Left colon (tissue), 2 donors: Measurements from ENCODE around the gene R3HDM2. TPM values are rescaled to one million over a fixed set of nuclear protein-coding genes. Genes with fewer than 3 reads are reported as not detected.
"Not testable (repeated sequence)": the region's sequence is repeated elsewhere in the genome, so short reads cannot be mapped to it uniquely, and the experiment has no call there.

Experiments used
- ATAC-seq: fragments of 200-7000 bp; cut with Tn5 transposase; one replicate; pipeline ENCODE4 v1.9.1; 2020; ENCODE audit warnings: mild to moderate bottlenecking, moderate library complexity
- DNase-seq, 2 donors: peaks; one replicate each; pipeline ENCODE4 v3.0.0-alpha.2; 2020
- intact Hi-C, 2 donors: fragments of 100-400 bp; cut with DNase I in 1 of 2; cut with micrococcal nuclease in 1 of 2; formaldehyde crosslinking; loops; one replicate each; pipeline versions ENCODE4 v1.11.2 to v1.14.0; 2022; cut with DNase I, micrococcal nuclease
- total RNA-seq, 2 donors: library from RNA; stranded (reverse); fragmentation: NEBNext Ultra II Directional; extraction: Animal tissue kit (Norgen Biotek cat#: 25700); gene quantifications; one replicate each; pipeline ENCODE4 v1.2.1, GENCODE V29; 2021
- donor health status: DM: no; HTN: no; CAD: no.
- donor health status: DM: yes; HTN: yes; CAD: no.

The R3HDM2 gene
- total RNA-seq, 2 donors from 2014 or later, result 62.5 to 62.8 TPM

DNA sequence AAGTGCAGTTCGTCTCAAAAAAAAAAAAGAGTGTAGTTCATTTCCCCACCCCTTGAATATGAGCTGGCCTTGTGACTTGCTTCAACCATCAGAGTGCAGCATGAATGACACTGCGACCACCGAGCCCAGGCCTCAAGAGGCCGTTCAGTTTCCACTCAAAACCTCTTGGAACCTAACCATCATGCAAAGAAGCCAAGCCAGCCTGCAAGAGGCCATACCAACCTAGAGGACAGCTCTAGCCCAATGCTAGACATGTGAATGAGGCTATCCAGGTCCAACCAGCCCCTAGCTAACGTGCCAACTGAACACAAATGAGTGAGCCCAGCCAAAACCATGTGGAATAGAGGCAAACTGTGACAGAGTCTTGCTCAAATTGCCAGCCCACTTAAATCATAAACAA is 29.7 kb downstream of the R3HDM2 start:
- intact Hi-C loops, result no loop called here
- DNase-seq (no peak), ATAC-seq (no peak)

DNA sequence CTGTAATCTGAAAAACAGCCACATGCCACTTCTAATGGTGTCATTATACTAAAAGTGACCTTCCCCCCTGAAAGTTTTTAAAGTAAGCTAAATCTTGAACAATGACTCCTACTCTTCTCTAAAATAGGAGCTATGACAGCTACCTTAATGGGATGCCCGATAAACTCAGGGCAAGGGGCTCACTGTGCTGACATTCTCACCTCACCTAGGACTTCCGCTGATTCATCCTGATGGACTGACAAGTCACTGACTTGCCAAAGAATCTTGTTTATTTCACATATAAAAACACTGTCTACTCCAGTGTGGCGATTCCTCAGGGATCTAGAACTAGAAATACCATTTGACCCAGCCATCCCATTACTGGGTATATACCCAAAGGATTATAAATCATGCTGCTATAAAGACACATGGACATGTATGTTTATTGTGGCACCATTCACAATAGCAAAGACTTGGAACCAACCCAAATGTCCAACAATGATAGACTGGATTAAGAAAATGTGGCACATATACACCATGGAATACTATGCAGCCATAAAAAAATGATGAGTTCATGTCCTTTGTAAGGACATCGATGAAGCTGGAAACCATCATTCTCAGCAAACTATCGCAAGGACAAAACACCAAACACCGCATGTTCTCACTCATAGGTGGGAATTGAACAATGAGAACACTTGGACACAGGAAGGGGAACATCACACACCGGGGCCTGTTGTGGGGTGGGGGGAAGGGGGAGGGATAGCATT is 31.0 kb downstream of the R3HDM2 start:
- intact Hi-C loops, DNase-seq, ATAC-seq: not testable (repeated sequence)

DNA sequence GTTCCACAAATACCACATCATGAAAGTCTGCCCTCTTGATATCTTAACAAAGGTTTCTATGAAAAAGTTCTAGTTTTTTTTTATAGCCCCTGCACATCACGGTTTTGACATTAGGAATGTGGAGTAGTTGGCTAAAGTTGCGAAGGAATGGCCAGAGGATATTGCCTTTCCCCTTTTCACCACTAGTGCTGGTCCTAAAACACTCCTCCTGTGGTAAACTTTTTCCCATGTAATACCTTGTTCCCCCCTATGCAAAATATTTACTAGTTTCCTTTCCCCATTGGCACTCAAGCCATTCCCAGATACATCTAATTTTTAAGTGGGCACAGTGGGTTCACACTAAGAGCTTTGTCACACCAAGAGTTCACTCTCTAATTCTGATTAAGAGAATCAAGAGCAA is 33.4 kb downstream of the R3HDM2 start:
- ATAC-seq, result no peak
- intact Hi-C loops, result no loop called here
- no peak for DNase-seq

DNA sequence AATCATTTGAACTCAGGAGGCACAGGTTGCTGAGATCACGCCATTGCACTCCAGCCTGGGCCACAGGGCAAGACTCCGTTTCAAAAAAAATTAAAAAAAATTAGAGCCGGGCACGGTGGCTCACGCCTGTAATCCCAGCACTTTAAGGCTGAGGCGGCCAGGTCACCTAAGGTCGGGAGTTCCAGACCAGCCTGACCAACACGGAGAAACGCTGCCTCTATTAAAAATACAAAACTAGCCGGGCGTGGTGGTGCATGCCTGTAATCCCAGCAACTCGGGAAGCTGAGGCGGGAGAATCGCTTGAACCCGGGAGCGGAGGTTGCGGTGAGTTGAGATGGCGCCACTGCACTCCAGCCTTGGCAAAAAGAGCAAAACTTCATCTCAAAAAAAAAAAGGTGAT is 35.7 kb downstream of the R3HDM2 start:
- DNase-seq, result no peak
- intact Hi-C loops, result no loop called here
- ATAC-seq, result no peak

DNA sequence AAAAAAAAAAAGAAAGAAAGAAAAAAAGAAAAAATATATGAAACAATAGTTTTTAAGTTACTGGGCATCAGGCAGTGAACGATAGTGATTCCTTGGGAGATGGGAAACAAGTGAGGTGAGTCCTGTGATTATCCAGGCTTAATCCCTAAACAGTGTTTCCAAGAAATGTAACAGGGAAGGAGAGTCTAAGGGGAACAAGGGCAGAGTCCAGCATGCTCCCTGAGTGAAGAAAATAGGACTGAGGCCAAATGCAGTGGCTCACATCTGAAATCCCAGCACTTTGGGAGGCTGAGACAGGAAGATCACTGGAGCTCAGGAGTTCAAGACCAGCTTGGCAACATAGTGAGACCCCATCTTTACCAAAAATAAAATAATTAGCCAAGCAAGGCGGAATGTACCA is 40.7 kb downstream of the R3HDM2 start:
- DNase-seq (no peak), ATAC-seq (no peak)
- intact Hi-C loops, result no loop called here

DNA sequence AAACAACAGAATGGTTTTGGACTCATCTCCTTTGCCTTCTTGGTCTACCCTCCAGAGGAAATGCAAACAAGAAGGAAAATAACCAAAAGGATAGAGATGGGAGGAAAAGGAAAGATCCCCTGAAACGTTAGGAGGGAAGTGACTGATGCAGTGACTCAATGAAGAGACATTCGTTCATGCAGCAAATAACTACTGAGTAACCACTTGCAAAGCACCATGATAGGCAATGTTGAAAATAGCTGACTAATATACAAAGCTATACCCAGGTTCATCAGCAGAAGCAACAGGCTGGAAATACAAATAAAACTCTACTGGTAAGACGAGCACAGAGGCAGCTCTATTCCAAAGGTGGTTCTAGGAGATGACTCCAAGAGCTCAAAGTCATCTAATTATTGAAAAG is 41.8 kb downstream of the R3HDM2 start:
- intact Hi-C loops, result no loop called here
- ATAC-seq, result no peak
- no peak for DNase-seq

DNA sequence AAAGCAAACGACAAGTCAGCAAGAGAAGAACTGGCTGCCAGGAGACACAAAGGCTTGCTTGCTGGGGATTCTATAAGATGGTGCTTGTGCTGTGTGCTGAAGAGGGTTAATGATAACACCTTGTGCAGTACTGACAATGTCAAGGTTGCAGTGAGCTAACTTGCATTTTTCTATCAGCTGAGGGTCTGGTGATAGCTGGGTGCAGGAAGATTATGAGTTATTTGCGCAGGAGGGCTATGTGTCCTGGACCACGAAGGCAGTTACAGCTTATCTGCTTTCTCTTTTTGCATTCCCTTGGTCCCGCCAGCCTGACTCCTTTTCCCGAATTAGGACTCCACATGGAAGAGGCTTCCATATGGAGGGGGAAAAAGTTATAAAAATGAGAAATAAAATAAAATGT is 42.4 kb downstream of the R3HDM2 start:
- ATAC-seq, result no peak
- intact Hi-C loops, result no loop called here

DNA sequence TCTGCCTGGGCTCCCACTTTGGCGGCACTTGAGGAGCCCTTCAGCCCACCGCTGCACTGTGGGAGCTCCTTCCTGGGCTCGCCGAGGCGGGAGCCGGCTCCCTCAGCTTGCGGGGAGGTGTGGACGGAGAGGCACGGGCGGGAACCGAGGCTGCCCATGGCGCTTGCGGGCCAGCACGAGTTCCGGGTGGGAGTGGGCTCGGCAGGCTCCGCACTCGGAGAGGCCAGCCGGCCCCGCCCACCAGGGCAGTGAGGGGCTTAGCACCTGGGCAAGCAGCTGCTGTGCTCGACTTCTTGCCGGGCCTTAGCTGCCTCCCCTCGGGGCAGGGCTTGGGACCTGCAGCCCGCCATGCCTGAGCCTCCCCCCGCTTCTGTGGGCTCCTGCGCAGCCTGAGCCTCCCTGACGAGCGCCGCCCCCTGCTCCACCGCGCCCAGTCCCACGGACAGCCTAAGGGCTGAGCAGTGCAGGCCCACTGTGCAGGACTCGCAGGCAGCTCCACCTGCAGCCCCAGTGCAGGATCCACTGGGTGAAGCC is 44.6 kb downstream of the R3HDM2 start:
- intact Hi-C loops, result no loop called here
- ATAC-seq, result no peak
- no peak for DNase-seq

More for the DNA sequence above, 42.4 kb downstream of the R3HDM2 start:
- DNase-seq, result no peak

DNA sequence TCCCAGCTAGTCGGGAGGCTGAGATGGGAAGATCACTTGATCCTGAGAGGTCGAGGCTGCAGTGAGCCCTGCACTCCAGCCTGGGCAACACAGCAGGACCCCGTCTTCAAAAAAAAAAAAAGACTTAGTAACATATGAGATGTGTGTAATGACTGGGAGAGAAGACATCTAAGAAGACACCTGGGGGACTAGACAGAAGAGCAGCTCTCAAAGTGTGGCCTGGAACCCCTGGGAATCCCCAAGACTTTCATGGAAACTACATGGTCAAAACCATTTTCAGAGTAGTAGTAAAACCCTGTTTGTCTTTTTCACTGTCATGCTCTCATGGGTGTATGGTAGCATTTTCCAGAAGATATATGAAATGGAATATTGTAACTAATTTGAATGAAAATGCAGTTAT is 45.3 kb downstream of the R3HDM2 start:
- DNase-seq (no peak), ATAC-seq (no peak)
- intact Hi-C loops, result no loop called here

DNA sequence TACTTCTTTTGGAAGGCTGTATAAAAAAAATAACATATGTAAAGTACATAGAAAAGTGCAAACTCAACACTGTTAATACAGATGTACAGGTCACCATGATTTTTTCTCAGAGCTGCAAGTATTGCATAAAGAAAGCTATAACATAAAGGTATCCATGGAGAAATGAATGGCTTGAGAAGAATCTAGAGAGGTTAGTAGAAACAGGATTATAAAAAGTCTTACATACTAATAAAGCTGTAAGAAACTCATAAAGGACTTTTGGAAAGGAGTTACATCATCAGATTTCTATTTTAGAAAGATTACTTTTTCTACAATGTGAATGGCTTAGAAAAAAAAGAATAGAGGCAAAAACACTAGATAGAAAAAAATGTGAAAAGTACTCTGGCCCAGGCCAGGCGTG is 46.4 kb downstream of the R3HDM2 start:
- DNase-seq (no peak), ATAC-seq (no peak)
- intact Hi-C loops, result no loop called here

DNA sequence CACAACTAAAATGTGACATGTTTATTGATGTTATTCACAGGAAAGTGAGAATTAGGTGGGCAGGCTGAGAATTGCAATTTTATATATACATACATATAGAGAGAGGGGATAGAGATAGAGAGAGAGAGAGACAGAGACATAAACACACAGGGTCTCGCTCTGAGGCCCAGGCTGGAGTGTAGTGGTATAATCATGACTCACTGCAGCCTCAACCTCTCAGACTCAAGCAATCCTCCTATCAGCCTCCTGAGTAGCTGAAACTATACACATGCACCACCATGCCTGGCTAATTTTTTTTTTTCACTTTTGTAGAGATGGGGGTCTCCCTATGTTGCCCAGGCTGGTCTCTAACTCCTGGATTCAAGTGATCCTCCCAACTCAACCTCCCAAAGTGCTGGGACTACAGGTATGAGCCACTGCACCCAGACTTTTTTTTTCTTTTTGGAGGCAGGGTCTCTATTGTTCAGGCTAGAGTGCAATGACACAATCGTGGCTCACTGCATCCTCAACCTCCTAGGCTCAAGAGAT is 49.1 kb downstream of the R3HDM2 start:
- intact Hi-C loops, result no loop called here
- ATAC-seq (no peak), DNase-seq (no peak)

DNA sequence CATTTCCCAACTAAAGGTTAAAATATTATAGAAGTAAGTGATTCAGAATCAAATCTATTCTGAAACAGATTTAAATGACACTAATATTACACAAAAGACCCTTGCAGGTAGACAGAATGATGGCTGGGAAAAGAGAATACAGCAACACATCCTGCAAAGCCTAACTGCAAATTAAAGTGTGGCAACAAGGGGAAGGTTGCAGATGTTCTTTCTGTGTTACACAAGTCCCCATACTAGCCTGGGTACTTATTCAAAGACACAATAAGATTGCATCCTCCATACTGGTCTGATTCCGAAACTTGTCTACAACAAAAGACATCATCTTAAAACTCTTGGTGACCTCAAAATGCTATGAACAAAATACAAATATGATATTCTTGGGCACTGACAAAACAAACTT is 50.5 kb downstream of the R3HDM2 start:
- DNase-seq (no peak), ATAC-seq (no peak)
- intact Hi-C loops, result no loop called here

DNA sequence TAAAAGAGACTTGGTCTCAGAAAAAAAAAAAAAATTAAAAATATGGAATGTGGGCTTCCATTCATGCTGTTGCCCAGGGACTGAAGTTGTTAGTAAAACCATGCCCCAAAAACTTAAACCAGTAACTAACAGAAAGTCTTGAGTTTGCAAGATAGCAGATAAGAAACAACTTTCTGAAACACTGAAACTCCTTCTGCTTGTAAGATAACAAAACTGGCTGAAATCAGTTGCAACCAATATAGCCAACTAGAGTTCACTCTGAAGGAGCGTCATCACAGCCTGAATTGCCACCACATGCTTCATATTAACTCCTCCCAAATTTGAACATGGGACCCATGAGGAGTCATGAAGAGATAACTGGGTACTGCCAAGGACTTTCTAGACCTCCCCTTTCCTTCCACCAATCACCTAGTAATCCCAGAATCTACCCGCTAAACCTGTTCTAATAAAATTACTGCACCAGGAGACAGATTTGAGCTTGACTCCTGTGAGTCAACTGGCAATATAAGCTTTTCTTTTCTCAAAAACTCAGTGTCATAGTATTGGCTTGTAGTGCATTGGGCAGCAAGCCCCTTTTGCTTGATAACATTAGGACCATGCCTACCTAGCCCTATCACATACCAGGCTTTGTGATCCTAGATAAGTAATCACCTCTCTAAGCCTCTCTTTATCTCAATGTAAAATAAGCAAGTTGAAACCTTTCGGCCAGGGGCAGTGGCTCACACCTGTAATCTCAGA is 53.6 kb downstream of the R3HDM2 start:
- ATAC-seq, result no peak
- DNase-seq, result no peak
- intact Hi-C loops, result no loop called here

DNA sequence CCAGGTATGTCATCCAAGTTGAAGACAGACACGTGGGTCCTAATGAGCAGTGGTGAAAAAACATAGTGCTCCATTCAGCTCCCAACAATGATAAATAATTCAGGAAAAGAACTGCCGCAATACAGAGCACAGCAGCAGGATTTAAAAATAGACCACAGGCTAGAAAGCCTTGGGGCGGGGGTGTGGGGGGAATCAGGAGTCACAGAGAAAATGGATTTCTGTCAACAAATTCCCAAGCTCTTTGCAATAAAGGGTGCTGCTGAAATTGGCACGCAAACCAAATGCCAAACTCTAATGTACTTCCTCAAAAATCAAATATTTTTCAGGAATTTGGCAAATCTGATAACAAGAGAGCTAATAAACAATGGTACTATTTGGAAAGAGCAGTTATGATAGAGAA is 58.6 kb downstream of the R3HDM2 start:
- intact Hi-C loops, result no loop called here
- DNase-seq, result no peak
- ATAC-seq, result no peak

DNA sequence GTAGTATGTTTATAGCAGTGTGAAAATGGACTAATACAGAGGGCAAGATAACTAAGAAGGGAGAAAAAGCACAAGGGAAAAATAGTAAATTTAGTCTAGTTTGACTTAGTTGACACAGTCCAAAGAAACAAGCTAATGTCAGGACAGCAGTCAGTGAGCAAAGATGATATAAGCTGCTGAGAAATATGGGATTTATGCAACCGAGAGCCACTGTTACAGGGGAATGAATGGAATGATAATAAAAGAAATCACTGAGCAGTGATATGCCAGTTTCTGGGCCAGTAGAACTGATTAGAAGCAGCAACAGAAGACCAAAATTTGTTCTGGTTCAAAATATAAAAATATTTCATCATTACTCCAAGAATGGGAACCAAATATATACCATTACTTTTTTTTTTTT is 60.1 kb downstream of the R3HDM2 start:
- DNase-seq (no peak), ATAC-seq (no peak)
- intact Hi-C loops, result no loop called here

DNA sequence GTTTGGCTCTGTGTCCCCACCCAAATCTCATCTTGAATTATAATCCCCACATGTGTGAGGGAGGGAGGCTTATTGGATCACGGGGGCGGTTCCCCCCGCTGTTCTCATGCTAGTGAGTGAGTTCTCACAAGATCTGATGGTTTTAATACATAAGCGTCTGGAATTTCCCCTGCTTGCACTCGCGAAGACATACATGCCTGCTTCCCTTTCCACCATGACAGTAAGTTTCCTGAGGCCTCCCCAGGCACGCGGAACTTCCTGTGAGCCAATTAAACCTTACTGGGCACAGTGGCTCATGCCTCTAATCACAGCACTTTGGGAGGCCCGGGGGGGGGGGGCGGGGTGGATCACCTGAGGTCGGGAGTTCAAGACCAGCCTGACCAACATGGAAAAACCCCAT is 60.8 kb downstream of the R3HDM2 start:
- ATAC-seq (no peak), DNase-seq (no peak)
- intact Hi-C loops, result no loop called here

DNA sequence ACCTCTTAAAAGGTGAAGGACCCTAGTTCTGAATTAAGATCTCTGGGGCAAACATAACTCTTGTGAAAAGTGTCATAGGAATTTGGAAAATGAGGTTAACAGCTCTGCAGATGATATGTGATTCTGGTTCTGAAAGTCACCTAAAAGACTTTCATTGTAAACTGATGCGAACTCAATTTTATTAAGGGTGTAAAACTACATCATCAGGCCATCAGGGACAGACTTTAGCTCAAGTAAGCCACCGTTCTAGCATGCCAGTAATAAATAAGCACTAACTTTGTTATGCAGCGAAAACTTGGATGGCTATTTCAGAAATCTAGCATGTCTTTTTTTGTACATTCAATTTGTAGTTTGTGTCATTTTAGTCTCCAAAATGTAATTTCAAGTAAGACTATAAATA is 61.6 kb downstream of the R3HDM2 start:
- no peak for DNase-seq
- intact Hi-C loops, result no loop called here
- no peak for ATAC-seq

DNA sequence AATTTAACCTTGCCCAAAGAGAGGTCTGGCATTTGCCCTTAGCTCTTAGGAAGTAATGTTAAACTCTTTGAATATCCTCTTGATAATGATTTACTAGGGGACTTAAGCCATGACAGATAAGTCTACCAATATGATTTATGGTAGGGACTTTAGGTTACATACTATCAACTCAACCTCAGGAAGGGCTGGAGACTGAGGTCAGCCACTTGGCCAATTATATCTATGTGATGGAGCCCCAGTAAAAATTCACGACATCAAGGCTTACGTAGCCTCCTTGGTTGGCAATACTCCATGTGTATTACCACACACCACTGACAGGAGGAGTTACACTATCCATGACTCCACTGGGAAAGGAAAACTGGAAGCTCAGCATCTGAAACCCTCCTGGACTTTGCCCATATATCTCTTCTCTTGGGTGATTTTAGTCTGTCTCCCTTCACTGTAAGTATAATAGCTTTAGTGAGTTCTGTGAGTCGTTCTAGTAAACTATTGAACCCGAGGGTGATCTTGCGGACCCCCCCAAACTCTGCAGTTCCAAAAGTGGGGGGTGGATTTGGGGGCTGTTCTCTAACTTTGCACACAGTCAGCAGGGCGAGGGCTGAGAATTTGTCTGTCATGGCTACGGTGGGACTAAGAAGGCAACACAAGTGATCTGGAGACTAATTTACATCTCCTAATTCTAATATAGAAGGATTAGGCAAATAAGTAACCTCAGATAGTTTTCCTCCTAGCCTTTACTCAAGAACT is 62.3 kb downstream of the R3HDM2 start:
- intact Hi-C loops, result no loop called here
- DNase-seq, result peak in 1 of 2 donors; percentile 28
- peak; percentile 91 for ATAC-seq

DNA sequence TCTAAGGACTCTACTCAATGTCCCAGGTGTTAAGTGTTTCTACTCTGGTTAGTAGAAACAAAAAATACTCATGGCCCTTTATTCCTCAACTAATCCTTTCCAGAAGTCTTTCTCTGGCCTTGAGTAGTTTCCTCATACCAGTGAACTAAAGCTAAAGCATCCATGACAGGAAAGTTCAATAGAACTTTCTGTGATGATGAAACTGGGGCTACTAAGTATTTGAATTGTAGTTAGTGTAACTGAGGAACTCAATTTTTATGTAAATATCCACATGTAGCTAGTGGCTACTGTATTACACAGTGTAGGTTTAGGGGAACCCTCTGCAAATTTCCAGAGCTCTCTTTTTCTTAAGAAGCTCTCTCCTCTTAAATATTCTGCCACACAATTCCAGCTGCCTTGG is 63.7 kb downstream of the R3HDM2 start:
- intact Hi-C loops, result no loop called here
- DNase-seq (no peak), ATAC-seq (no peak)

DNA sequence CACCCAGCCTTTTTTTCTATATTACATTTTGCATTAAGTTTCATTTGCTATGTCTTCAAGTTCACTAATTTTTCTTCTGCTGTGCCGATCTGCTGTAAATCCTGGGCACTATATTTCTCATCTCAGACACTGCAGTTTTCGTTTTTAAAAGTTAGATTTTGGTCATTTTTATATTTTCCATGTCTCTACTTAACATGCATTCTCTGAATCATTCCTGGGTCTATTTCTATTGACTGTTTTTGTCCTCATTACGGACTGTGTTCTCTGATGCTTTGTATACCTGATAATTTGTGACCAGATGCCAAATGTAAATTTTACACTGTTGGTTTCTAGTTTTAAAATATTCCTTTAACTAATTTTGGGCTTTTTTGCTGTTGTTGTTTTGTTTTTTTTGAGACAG is 64.5 kb downstream of the R3HDM2 start:
- intact Hi-C loops, result no loop called here
- ATAC-seq, result no peak
- no peak for DNase-seq
